Ovary (tissue), 9 donors: ENCODE measurements around the gene TULP4. TPM values are rescaled to one million over a fixed set of nuclear protein-coding genes. Genes with fewer than 3 reads are reported as not detected.
"Not testable (repeated sequence)": the region's sequence is repeated elsewhere in the genome, so short reads cannot be mapped to it uniquely, and the experiment has no call there.

ENCODE experiments used
- DNase-seq, 5 donors: peaks; one replicate each; pipeline ENCODE4 v3.0.0-alpha.2; 2019 to 2020
- H3K27ac ChIP-seq, 2 donors: fragments of 200-600 bp; one replicate each; pipeline versions ENCODE4 v1.5.1 to v1.8.0; 2019 to 2022
- H3K27me3 ChIP-seq: fragments of 200-600 bp; one replicate; pipeline ENCODE4 v1.8.0; 2022
- H3K36me3 ChIP-seq: fragments of 200-600 bp; sonication (generic); one replicate; pipeline ENCODE4 v1.5.1; 2019
- H3K4me1 ChIP-seq: one replicate; pipeline ENCODE4 v1.8.1; 2013; ENCODE audit warnings: mild to moderate bottlenecking, moderate library complexity; ENCODE audit not compliant: insufficient read depth
- H3K4me3 ChIP-seq: fragments of 200-600 bp; sonication (generic); one replicate; pipeline ENCODE4 v1.5.1; 2017
- H3K9me3 ChIP-seq, 2 donors: fragments of 200-600 bp in 1 of 2; sonication (generic) in 1 of 2; one replicate each; pipeline versions ENCODE4 v1.5.1 to v1.8.1; 2013 to 2019; ENCODE audit warnings: mild to moderate bottlenecking in 1 of 2, moderate library complexity in 1 of 2
- EP300 ChIP-seq: sonication (generic); formaldehyde crosslinking; IDR thresholded peaks from one replicate; pipeline ENCODE4 v1.6.1; 2017; ENCODE audit warnings: antibody characterized with exemption
- POLR2A ChIP-seq: fragments of 450-650 bp; IDR thresholded peaks from one replicate; pipeline ENCODE4 v1.6.1; 2017; ENCODE audit warnings: antibody characterized with exemption, mild to moderate bottlenecking, moderate library complexity
- WGBS, 3 donors: extraction: QIAGEN DNeasy Blood & Tissue Kit in 1 of 3; methylation state at CpG; one replicate each; pipeline versions ENCODE4 v1.1.5 to v1.1.7; 2013 to 2017; 5-methylcytosine and 5-hydroxymethylcytosine counted together
- intact Hi-C, 4 donors: fragments of 100-400 bp; cut with DNase I; formaldehyde crosslinking; loops; one replicate each; pipeline versions ENCODE4 v1.11.0 to v1.15.1; 2022 to 2023
- polyA plus RNA-seq, 2 donors: library from polyadenylated mRNA; stranded (reverse); fragments of 200-250 nt in 1 of 2; fragments of 350-450 nt in 1 of 2; fragmentation: Illumina TruSeq in 1 of 2; extraction: RNeasy Lipid Tissue Mini Kit (QIAGEN cat#74804) in 1 of 2; gene quantifications; one replicate each; pipeline ENCODE4 v1.2.3, GENCODE V29; 2013 to 2014
- total RNA-seq, 7 donors: library from RNA; depleted of rRNA in 2 of 7; stranded (reverse); fragments of >200 nt in 2 of 7; fragmentation: NEBNext Ultra II Directional in 3 of 7; extraction: Animal tissue kit (Norgen Biotek cat#: 25700) in 3 of 7; gene quantifications; one replicate each; pipeline versions ENCODE4 v1.1.0 to v1.2.4, GENCODE V29; 2016 to 2023
- TF ChIP-seq, protein P1 (sequence below), 3 donors: fragments of 450-650 bp in 2 of 3; fragments of 200-600 bp in 1 of 3; IDR thresholded peaks; one replicate each; pipeline versions ENCODE4 v1.5.1 to v1.8.0; 2016 to 2022; ENCODE audit warnings: antibody characterized with exemption in 3 of 3, mild to moderate bottlenecking in 1 of 3
- donor health status: DM: no; HTN: no; CAD: no; lungs with moderate emphysema.
- donor health status: DM: no; HTN: no; CAD: no.
- donor health status: Bipolar disorder and iron deficiency.
- donor health status: DM: yes; HTN: yes; CAD: no.
- donor health status: DM: no; HTN: no; CAD: no.
- donor health status: DM: yes; HTN: yes; CAD: no.

TULP4 gene
- total and polyA plus RNA-seq, 9 donors = 7.5 to 152 (median 92.6) TPM

DNA sequence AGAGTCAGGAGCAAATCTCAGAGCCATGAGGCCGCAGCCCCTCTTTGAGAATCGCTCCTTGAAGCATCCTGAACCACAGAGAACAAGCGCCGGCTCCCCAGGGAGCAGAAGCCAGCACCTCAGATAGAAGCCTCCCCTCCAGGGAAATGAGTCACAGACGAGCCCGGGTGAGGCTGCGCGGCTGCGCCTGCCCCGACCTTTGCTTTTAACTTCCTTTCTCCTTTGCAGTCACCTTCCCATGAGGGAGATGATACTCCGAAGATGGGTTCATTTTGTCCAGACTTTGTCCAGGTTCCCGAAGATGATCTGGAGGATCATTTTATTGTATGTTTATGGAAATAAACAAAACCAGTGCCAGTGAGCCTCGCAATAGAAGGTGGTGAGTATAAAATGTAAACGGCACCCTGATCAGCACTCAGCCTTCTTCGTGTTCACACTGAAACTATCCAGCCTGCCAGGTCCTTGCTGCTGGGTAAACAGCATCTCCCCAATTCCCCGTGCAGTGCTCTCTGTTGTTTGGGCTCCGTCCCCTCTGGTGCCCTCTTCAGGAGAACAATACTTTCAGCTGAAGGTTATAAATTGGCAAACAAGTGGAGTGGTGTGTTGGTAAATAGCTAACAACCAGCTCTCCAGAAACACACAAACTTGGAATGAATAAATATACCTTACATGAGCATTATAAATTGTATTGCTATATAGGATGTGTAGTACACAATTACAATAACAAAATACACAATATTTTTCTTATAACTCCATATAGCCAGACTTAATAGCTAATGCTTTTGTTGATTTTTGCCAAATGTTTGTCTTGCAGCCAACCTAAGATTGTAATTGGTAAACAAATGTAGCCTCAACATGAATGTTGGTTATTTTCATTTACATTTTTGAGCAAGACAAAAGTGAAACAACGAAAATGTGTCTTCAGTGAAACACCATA, 206.2 kb downstream of the TULP4 start:
- H3K27me3 ChIP-seq = no peaks in the 10 kb centered on the region
- no peaks in the 10 kb centered on the region for H3K36me3 ChIP-seq
- H3K4me1 ChIP-seq = peaks cover 1% of the 10 kb centered on the region
- no peak for TF ChIP-seq POLR2A
- TF ChIP-seq, protein P1, sequence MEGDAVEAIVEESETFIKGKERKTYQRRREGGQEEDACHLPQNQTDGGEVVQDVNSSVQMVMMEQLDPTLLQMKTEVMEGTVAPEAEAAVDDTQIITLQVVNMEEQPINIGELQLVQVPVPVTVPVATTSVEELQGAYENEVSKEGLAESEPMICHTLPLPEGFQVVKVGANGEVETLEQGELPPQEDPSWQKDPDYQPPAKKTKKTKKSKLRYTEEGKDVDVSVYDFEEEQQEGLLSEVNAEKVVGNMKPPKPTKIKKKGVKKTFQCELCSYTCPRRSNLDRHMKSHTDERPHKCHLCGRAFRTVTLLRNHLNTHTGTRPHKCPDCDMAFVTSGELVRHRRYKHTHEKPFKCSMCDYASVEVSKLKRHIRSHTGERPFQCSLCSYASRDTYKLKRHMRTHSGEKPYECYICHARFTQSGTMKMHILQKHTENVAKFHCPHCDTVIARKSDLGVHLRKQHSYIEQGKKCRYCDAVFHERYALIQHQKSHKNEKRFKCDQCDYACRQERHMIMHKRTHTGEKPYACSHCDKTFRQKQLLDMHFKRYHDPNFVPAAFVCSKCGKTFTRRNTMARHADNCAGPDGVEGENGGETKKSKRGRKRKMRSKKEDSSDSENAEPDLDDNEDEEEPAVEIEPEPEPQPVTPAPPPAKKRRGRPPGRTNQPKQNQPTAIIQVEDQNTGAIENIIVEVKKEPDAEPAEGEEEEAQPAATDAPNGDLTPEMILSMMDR (IDR thresholded peaks at IDR 0.05) = peak in 1 of 3 donors; percentile 30
- intact Hi-C loops = no loop called here
- H3K4me3 ChIP-seq = peak overlapping the region; percentile 18
- peak in 4 of 5 donors; percentile 28 to 51 (median 39) for DNase-seq
- no peaks in the 10 kb centered on the region for H3K9me3 ChIP-seq
- H3K27ac ChIP-seq = no peak overlapping the region
- 5 to 7% (median 5%) methylated on average over 18 of the region's 18 CpGs for WGBS, 3 donors

DNA sequence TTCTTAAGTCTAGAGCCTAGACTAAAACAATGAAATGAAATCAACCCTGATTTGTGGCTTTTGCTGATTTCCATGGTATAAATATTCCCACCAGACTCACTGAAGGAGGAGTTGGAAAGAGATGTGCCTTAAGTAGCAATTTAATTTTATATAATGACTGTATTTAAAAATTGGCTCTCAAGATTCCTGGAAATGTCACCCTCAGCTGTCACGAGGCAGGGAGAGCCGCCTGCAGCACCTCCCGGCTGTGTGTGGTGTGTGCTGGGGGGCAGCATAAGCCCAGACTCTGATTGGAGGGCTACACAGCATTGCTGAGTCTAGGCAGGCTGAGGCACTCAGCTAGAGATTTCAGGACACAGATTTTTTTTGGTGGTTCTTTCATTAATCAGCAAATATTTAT, 207.0 kb downstream of the TULP4 start:
- no peak for DNase-seq
- Histone ChIP-seq H3K4me1 (peaks cover 1% of the 10 kb centered on the region), H3K9me3 (no peaks in the 10 kb centered on the region), H3K36me3 (no peaks in the 10 kb centered on the region), H3K27ac (no peak overlapping the region), H3K27me3 (no peaks in the 10 kb centered on the region), H3K4me3 (no peak overlapping the region)
- 48 to 63% (median 50%) methylated on average over 3 of the region's 3 CpGs for WGBS, 3 donors
- intact Hi-C loops = no loop called here
- TF ChIP-seq EP300 (no peak), POLR2A (no peak)
- TF ChIP-seq, protein P1 (IDR thresholded peaks at IDR 0.05) = no peak

DNA sequence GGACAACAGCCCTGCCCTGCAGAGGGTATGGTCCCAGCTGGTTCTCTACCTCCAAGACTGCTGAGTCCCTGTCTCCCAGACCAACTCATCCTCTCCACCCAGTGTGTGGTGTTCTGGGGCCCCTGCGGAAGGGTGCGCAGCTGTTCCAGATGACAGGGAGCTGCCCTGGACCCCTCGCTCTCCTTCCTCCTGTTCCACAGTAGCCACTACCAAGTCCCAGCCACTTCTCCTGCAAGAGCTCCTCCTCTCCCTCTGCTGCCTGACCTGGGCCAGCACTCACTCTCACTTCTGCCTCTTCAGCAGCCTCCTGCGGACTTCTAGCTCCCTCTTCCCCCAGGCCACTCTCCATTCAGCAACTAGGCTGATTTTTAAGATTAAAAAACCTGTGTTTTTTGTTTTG, 207.5 kb downstream of the TULP4 start:
- peaks cover 1% of the 10 kb centered on the region for H3K4me1 ChIP-seq
- H3K9me3 ChIP-seq = no peaks in the 10 kb centered on the region
- TF ChIP-seq EP300 (no peak), POLR2A (no peak)
- H3K4me3 ChIP-seq = no peak overlapping the region
- H3K27me3 ChIP-seq = no peaks in the 10 kb centered on the region
- no peaks in the 10 kb centered on the region for H3K36me3 ChIP-seq
- intact Hi-C loops = no loop called here
- DNase-seq = no peak
- no peak overlapping the region for H3K27ac ChIP-seq
- 62 to 81% (median 64%) methylated on average over 4 of the region's 4 CpGs for WGBS, 3 donors

DNA sequence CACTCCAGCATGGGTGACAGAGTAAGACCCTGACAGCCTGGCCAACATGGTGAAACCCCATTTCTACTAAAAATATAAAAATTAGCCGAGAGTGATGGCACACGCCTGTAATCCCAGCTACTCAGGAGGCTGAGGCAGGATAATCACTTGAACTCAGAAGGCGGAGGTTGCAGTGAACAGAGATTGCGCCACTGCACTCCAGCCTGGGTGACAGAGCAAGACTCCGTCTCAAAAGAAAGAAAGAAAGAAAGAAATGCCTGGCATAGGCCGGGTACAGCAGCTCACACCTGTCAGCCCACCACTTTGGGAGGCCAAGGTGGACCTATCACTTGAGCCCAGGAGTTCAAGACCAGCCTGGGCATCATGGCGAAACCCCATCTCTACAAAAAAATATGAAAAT, 208.7 kb downstream of the TULP4 start:
- 91 to 93% (median 92%) methylated on average over 7 of the region's 7 CpGs for WGBS, 3 donors
- H3K9me3 ChIP-seq, DNase-seq, H3K27me3 ChIP-seq, intact Hi-C loops, H3K4me1 ChIP-seq, H3K36me3 ChIP-seq, H3K27ac ChIP-seq, H3K4me3 ChIP-seq: not testable (repeated sequence)

DNA sequence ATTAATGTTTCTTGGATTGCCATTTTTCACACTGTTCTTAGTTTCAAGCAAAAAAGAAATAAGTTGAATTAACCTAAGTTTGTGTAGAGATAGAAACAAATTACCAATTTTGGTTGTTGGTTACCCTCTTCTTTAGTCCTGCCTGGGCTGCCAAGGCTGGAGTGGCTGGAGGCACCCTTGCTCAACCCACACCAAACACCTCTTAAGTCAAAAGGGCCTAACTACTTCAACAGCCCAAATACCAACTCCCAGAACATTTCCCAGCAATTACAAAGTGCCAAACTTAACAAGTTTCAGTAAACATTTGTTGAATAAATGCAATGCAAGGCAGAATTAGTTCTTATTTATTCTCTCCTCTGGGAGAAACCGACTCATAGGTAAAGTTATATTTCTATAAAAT, 209.5 kb downstream of the TULP4 start:
- TF ChIP-seq, protein P1 (IDR thresholded peaks at IDR 0.05) = no peak
- TF ChIP-seq POLR2A (no peak), EP300 (no peak)
- Histone ChIP-seq H3K4me1 (peaks cover 1% of the 10 kb centered on the region), H3K27me3 (no peaks in the 10 kb centered on the region), H3K36me3 (no peaks in the 10 kb centered on the region), H3K27ac (no peak overlapping the region), H3K9me3 (no peaks in the 10 kb centered on the region), H3K4me3 (no peak overlapping the region)
- WGBS, 3 donors = 86 to 92% (median 86%) methylated on average over 1 of the region's 1 CpG
- DNase-seq = no peak
- intact Hi-C loops = no loop called here
